ENCODE measurements around the gene ARHGEF4. TPM values are rescaled to one million over a fixed set of nuclear protein-coding genes. Genes with fewer than 3 reads are reported as not detected.

ARHGEF4 gene
- total RNA-seq, 1 experiment from 2014 or later: 26.6 TPM

- Histone ChIP-seq H3K4me2 (ENCODE audit: low read length) (no peak overlapping the region), H3K9ac (ENCODE audit: low read length) (no peak overlapping the region), H3K4me3 (replicated peaks in 1 of 2; ENCODE audit: low read depth in 1 of 2, low read length in 2 of 2) (no peak overlapping the region), H3K9me2 (ENCODE audit: insufficient read depth) (no peaks in the 10 kb centered on the region), H2AFZ (ENCODE audit: low read depth, low read length, poor library complexity, severe bottlenecking) (no peak overlapping the region), H3K9me3 (ENCODE audit: control insufficient read depth in 1 of 2, insufficient read depth in 1 of 2, low read depth in 1 of 2, low read length in 2 of 2) (no peaks in the 10 kb centered on the region), H3K27ac (ENCODE audit: low read depth, low read length) (no peak overlapping the region), H4K20me1 (ENCODE audit: insufficient read depth) (peaks cover 14% of the 10 kb centered on the region; the same call in 1 of the 2 replicates), H3K36me3 (ENCODE audit: control insufficient read depth in 1 of 2, insufficient read depth in 2 of 2, low read length in 2 of 2) (peaks cover 42 to 51% of the 10 kb centered on the region in 2 experiments), H3K4me1 (ENCODE audit: control insufficient read depth in 1 of 2, insufficient read depth in 2 of 2, low read length in 2 of 2) (peaks cover 6 to 13% of the 10 kb centered on the region in 2 experiments; a peak in 3 of 4 replicates), H3K79me2 (ENCODE audit: insufficient read depth, low read length) (peaks cover 100% of the 10 kb centered on the region), H3K27me3 (ENCODE audit: insufficient read depth, low read length) (no peaks in the 10 kb centered on the region)
- ChIA-PET CTCF (no interaction called here), POLR2A (no interaction called here), RAD21 (ENCODE audit: low non-redundant PET in 1 of 2, low total read pairs in 2 of 2, uncharacterized antibody in 2 of 2, unreplicated experiment in 2 of 2) (no interaction called here)
- TF ChIP-seq POLR2AphosphoS5 (IDR thresholded peaks at IDR 0.05; ENCODE audit: low read depth, low read length) (no peak), ZBTB33 (IDR thresholded peaks at IDR 0.05; ENCODE audit: extremely low read depth, insufficient replicate concordance, low read length) (no peak), CBX3 (IDR thresholded peaks at IDR 0.05; ENCODE audit: low read depth) (no peak), EZH2phosphoT487 (IDR thresholded peaks at IDR 0.05; ENCODE audit: borderline replicate concordance) (no peak), CTCF (IDR thresholded peaks at IDR 0.05 in 2 of 3, conservative IDR thresholded peaks at IDR 0.05 in 1 of 3; ENCODE audit: borderline replicate concordance in 1 of 3, insufficient read depth in 1 of 3, low read depth in 2 of 3, low read length in 2 of 3) (no peak), ZFX (IDR thresholded peaks at IDR 0.05) (no peak), SP1 (IDR thresholded peaks at IDR 0.05; ENCODE audit: low read depth) (no peak), RAD21 (IDR thresholded peaks at IDR 0.05; ENCODE audit: low read depth) (no peak), REST (IDR thresholded peaks at IDR 0.05; ENCODE audit: low read depth) (no peak), CEBPB (IDR thresholded peaks at IDR 0.05; ENCODE audit: low read depth) (no peak), MAX (IDR thresholded peaks at IDR 0.05) (no peak), TCF7L2 (IDR thresholded peaks at IDR 0.05; ENCODE audit: borderline replicate concordance, extremely low read depth, insufficient read depth, insufficient read length) (no peak), SRF (IDR thresholded peaks at IDR 0.05; ENCODE audit: low read depth) (no peak), ELF1 (IDR thresholded peaks at IDR 0.05; ENCODE audit: borderline replicate concordance, low read depth) (no peak), ATF3 (IDR thresholded peaks at IDR 0.05) (no peak), ZNF274 (IDR thresholded peaks at IDR 0.05; ENCODE audit: low read depth, low read length) (no peak), YY1 (IDR thresholded peaks at IDR 0.05; ENCODE audit: extremely low read depth, insufficient replicate concordance, low read depth, low read length) (no peak), EZH2 (IDR thresholded peaks at IDR 0.05) (no peak), FOSL1 (IDR thresholded peaks at IDR 0.05; ENCODE audit: low read depth) (no peak), EGR1 (IDR thresholded peaks at IDR 0.05; ENCODE audit: low read depth) (no peak)
- ATAC-seq: no peak
- no peak for DNase-seq (ENCODE audit: low read depth, low spot score)
- no TSS peak for BruUV-seq (replicated peaks)
- intact Hi-C loops (cut with micrococcal nuclease): no loop called here
Observed at GRCh38 chr2:131077966-131078365, 241.3 kb downstream of the ARHGEF4 start.

All from HCT116 (cell line).